HG03575 (cell line): ENCODE measurements around the gene SEMA5A.

Experiments
- ATAC-seq: cut with Tn5 transposase; IDR thresholded peaks from one replicate; pipeline ENCODE4 v1.9.1; 2021; ENCODE audit not compliant: unreplicated experiment, insufficient number of reproducible peaks, low FRiP score; ENCODE audit errors: extremely low read depth

Gene SEMA5A

GRCh38 chr5:9212605-9213004 is 333.3 kb downstream of the SEMA5A start:
- no peak for ATAC-seq

- no peak for ATAC-seq
Observed at GRCh38 chr5:9209846-9210492, 335.9 kb downstream of the SEMA5A start.

- ATAC-seq = peak; percentile 73
Observed at GRCh38 chr5:9207817-9208418, 338.0 kb downstream of the SEMA5A start.

GRCh38 chr5:9202636-9203035 is 343.2 kb downstream of the SEMA5A start:
- no peak for ATAC-seq

- no peak for ATAC-seq
Observed at GRCh38 chr5:9201761-9202160, 344.1 kb downstream of the SEMA5A start.

DNA sequence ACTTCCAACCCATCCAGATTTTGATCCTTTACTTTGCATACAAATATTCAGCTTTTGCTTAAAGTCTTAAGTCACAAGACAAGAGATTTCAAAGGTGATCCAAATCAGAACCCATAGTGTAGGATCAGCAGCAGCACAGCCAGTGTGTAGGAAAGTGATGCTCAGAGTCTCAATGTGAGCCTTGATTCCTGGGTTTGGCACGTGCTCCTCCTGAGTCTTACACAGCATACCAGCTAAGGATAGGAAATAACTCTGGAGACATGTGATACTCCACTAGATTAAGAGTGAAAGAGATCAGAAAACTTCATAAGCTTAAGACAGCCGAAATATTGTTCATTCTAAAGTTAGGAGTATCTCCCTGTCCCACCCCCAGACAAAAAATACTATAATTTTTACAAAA is 344.9 kb downstream of the SEMA5A start:
- ATAC-seq = no peak

GRCh38 chr5:9198394-9198793 is 347.5 kb downstream of the SEMA5A start:
- no peak for ATAC-seq

DNA sequence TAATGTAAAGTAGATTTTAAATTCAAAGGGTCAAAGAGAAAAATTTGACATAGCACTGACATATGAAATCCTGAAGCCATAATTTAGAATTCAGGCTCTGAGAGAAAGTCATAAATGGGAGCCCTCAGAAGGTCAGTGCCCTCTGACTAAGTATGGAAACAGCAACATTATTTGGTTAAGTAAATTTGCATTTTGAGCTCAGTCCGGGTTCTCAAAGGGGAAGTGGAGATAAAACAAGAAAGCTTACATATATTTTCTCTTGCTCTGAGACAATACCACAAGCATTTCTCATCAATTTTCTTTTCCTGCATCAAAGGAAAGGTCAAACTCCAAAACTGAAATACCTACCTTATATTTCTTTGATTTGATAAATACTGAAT is 348.0 kb downstream of the SEMA5A start:
- ATAC-seq = peak; percentile 97

- ATAC-seq = no peak
Observed at GRCh38 chr5:9196403-9197227, 349.3 kb downstream of the SEMA5A start.

- ATAC-seq = no peak
Observed at GRCh38 chr5:9194509-9194908, 351.4 kb downstream of the SEMA5A start.

DNA sequence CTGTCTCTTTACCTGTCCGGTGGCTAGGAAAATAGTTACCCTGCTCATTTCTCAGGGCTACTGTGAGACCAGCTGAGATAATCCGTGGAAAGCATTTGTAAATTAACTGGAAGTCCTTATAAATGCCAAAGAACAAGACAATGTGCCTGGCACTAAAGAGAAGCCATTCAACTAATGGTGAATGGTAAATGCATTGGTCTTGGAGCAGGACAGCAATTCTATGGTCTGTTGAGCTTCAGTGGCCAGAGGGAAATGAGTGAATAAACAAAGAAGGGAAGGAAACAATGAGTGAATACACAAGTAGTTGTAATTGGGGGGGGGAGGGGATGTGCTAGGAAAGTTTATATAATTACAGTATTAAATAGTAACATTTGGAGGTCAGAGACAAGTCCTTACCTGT is 353.6 kb downstream of the SEMA5A start:
- ATAC-seq = no peak

DNA sequence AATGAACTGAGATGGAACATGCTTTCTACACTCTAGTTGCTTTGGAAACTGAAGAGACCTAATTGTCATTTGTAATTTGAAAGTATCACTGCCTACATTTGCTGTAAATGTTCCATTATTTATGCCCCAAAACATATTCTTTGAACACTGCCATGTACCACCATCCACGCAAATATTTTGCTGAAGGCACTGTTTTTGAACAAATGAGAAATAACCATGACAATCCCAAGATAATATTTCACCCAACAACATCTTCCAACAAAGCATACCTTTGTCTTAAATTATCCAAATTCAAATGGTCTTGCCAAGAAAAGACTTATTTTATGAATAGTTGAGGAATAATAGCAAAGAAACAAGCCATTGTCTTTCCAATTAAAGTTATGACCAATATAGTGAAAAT is 356.2 kb downstream of the SEMA5A start:
- no peak for ATAC-seq

- ATAC-seq = no peak
Observed at GRCh38 chr5:9188956-9189355, 356.9 kb downstream of the SEMA5A start.

DNA sequence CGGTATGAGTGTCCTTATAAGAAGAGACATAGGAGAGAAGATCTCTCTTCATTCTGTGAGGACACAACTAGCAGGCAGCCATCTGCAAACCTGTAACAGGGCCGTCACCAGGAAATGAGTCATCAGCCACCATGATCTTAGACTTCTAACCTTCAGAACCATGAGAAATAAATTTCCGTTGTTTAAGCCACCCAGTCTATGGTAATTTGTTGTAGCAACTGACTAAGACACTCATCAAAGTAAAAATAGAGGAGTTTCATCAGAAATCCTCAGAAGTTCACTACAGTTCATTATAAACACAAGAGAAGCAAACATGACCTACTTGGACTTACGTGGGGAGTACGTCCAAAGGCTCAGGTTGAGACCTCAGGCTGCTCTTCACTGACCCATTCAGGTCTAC is 357.7 kb downstream of the SEMA5A start:
- no peak for ATAC-seq

GRCh38 chr5:9187614-9188013 is 358.3 kb downstream of the SEMA5A start:
- ATAC-seq = no peak

DNA sequence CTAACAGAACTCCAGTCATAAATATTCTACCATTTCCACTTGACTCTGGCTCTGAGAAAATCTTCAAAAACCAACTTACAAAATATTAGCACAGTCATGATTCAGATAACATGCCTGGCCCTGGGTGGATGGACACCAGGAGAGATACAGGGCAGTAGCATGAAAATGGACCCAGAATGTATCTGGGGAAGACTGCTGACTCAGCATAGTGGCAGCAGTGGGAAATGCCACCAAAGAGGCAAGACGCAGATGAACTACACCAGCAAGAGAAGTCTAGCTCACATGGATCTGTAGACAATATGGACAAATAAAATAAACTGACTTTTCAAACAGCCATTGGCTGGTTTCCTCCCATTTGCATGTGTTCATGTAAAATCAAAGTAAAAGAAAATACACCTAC is 359.8 kb downstream of the SEMA5A start:
- no peak for ATAC-seq

DNA sequence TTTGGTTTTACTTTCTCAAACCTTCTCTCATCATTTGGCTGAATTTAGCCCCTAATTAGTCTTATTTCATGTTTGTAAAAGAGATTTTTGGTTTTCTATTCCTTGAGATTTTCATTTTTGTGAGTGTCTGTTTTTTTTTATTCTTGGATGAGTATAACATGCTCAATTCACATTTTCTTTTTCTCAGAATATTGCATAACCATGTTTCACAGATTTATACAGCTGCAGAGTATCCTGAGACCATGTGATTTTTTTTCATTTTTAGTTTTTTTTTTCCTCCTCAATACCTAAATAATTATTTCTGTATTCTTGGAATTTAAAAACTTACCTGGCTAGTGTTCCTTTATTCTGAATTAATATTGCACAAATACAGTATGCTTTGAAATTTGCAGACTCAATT is 361.9 kb downstream of the SEMA5A start:
- no peak for ATAC-seq

DNA sequence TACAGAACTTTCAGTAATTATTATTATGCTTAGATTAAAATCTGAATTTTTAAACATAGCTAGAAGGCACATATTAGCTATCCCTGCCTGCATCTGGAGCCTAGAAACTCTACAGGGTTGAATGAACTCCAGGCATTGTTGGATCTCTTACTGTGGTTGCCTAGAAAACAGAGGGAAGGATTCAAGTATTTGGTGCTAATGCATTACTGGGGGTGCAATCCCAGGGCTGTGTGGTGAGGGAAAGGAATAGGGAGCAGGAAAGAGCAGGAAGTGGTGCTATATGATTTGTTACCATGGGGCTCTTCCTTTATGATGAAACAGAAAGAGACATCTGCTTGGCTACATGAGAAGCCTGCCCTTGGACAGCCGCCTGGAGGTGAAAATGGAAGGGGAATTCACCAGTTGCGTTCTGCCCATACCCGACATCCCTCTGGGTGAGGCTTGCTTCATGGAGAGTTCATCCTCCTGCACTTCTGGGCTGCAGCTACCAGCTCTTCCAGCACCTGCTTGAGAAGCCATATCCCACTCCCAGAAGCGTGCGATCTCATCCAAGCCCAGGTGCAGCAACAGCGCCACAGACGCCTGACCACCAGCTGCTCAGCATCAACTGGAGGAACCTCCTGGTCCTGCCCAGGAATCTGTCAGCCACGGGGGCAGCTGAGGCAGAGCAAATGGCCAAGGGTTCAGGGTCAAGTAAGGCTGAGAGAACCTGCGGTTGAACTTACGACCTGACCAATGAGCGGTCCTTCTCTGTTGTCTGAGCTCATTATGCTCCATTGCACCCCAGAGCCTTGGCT is 362.8 kb downstream of the SEMA5A start:
- no peak for ATAC-seq

DNA sequence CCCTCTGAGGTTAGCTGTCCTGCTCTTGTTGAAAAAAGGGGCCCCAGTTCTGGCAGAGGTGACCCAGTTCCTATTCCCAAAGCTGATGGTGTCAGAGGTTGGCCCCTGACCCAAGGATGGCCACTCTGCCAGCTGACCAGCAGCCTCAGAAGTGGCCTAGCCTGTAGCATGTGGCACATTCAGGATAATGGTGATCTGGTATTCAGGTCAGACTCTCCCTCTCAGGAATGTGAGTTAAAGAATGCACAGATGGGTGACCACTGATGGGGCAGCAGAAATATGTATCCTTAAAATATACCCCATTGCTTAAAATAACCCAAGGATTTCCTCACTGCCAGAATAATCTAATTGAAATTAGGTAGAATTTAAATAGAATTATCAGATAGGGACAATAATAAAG is 369.2 kb downstream of the SEMA5A start:
- no peak for ATAC-seq

DNA sequence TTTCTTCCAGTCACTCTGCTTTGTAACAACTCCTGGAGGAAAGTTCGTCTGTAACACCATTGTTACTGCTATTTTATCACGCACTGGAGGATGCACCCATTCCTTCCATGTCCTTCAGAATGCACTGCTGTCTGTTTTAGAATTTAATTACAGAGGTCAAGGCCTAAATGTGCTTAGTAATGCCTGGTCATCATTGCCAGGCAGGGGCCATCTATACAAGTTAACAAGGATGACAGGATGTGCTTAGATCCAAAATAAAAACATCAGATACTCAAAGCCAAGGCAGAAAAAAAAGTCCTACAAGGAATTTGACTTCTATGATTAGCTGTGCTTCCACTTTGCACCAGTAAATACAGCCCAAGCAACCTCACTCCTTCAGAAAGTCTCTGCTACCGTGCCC is 371.4 kb downstream of the SEMA5A start:
- ATAC-seq = no peak
